AG10803 (cell line): ENCODE measurements around the gene TRIM34.

Experiments used
- DNase-seq: peaks from one replicate; pipeline ENCODE4 v3.0.0; 2010; ENCODE audit warnings: low read depth
- H3K4me3 ChIP-seq: 2 replicates; pipeline ENCODE4 v1.5.1; 2011; ENCODE audit warnings: mild to moderate bottlenecking, low read length, control low read depth
- TF ChIP-seq, protein P1 (sequence below): conservative IDR thresholded peaks from 2 replicates; pipeline ENCODE4 v1.5.1; 2011; ENCODE audit warnings: mild to moderate bottlenecking, low read length, control low read depth, inconsistent platforms

TRIM34 gene

DNA sequence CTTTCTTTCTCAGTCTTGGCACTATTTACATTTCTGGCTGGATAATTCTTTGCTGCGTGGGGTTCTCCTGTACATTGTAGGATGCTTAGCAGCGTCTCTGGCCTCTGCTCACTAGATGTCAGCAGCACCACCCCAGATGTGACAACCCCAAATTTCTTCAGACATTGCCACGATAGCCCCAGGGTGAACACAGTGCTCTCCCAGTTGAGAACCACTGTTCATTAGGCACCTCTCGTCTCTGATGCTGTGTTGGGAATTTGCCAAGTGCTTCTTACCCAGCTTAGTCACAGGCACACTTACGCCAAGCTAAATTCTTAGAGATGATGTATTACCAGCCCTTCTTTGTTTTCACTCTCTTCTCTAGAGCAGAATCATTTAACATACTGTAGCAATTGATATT, 19.0 kb upstream of the TRIM34 start:
- no peak overlapping the region for H3K4me3 ChIP-seq
- TF ChIP-seq, protein P1, sequence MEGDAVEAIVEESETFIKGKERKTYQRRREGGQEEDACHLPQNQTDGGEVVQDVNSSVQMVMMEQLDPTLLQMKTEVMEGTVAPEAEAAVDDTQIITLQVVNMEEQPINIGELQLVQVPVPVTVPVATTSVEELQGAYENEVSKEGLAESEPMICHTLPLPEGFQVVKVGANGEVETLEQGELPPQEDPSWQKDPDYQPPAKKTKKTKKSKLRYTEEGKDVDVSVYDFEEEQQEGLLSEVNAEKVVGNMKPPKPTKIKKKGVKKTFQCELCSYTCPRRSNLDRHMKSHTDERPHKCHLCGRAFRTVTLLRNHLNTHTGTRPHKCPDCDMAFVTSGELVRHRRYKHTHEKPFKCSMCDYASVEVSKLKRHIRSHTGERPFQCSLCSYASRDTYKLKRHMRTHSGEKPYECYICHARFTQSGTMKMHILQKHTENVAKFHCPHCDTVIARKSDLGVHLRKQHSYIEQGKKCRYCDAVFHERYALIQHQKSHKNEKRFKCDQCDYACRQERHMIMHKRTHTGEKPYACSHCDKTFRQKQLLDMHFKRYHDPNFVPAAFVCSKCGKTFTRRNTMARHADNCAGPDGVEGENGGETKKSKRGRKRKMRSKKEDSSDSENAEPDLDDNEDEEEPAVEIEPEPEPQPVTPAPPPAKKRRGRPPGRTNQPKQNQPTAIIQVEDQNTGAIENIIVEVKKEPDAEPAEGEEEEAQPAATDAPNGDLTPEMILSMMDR = no peak
- peak; percentile 87 for DNase-seq

DNA sequence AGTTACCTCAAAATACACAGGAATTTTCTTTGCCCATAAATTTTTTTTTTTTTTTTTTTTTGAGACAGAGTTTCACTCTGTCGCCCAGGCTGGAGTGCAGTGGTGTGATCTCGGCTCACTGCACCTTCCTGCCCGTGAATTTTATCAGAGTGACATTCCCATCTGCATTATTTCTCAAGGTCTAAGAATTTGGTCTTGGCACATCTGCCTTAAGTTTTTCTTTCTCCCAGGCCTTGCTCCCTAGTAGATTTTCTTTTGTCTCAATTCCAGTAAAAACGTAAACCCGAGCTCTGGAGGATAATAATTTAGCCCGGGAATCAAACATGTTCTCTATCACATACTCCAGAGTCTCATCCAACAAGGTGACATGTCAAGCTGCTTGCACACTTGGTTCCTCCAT, 16.0 kb upstream of the TRIM34 start:
- peak; percentile 25 for DNase-seq
- H3K4me3 ChIP-seq = no peak overlapping the region
- TF ChIP-seq, protein P1 = no peak

DNA sequence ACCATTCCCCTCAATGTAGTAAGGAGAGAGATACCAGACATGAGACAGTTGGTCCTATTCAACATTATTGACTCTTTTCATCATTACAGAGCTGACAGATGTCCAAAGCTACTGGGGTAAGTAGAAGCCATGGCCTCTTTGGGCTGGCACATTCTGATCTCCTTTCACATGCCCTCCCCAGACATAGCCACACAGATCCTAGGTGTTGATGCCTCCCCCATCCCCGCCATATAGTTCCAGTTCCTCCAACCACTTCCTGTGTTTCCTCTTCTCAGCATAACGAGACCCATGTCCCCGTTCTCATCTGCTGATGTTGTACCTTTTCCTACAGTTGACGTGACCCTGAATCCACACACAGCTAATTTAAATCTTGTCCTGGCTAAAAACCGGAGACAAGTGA, 14.4 kb upstream of the TRIM34 start:
- no peak overlapping the region for H3K4me3 ChIP-seq
- TF ChIP-seq, protein P1 = no peak
- no peak for DNase-seq

DNA sequence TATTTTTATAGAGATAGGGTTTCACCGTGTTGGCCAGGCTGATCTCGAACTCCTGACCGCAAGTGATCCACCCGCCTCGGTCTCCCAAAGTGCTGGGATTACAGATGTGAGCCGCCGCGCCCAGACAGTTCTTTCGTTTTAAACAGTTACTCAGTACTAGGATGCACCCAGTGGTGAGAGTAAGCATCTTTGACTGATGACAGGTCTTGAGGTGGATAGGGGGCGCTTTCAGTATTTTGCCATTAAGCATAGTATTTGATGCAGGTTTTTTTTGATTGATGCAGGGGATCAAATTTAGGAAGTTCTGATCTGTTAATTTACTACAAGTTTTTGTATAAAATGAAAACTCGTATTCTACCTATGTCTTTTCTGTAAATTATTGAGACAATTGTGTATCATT, 13.2 kb upstream of the TRIM34 start:
- H3K4me3 ChIP-seq = no peak overlapping the region
- DNase-seq = no peak
- TF ChIP-seq, protein P1 = no peak

DNA sequence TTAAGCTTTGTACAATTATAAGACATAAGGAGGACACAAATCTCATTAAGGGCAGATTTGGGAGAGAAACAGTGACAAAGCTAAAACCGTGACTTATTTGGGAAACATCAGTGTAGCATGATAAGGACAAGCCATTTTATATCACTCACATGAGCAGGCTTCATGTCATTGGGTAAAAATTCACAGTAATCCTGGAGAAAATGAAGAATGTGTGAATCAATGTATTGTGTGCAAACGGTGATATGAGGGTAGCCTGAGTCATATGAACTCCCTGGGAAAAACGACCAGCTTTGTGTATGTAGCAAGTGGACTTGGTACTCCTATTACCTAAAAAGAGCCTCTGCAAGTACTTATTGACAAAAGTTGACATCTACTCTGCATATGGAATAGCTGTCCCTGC, 6.0 kb upstream of the TRIM34 start:
- H3K4me3 ChIP-seq = no peak overlapping the region
- peak; percentile 74 for DNase-seq
- TF ChIP-seq, protein P1 = no peak

DNA sequence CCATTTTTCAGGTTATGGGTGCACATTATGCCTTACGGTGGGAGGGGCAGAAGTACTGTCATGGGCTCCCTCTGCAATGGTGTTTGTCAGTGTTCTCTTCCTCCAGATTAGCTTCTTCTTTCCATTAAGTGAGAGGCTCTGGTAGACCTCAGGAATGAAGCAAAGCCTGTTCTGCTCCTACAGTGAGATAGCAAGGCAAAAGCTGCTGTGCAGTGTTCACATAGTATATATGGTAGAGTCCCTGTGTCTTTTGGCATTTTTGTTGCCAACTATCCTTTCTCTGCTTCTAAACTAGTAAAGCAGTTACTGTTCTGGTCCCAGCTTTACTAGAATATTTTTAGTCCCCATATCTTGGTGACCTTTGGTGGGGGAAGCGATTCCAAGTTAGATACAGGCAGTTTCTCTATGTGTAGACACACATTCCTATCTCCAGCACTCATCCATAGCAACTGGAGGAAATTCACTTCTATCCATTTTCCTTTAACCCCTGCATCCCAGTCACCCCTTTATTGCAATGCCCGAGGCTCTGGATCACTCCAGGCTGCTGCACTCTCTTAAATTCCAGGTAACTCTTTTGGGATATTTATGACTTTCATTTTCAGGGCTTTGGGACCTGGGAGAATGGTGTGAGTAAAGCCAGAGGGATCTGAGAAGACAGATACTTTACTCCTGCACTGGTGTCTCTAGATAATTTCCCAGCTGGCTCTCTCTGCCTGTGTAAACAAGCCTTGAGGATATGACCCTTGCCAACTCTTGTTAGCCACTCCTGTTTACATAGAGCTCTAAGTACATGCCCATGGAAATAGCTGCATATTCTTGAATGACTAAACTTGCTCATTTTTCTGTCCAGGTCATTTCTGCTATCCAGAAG, 3.9 kb upstream of the TRIM34 start:
- peak; percentile 85 for DNase-seq
- H3K4me3 ChIP-seq = peak overlapping the region; percentile 2; the same call in 1 of the 2 replicates
- TF ChIP-seq, protein P1 = no peak

DNA sequence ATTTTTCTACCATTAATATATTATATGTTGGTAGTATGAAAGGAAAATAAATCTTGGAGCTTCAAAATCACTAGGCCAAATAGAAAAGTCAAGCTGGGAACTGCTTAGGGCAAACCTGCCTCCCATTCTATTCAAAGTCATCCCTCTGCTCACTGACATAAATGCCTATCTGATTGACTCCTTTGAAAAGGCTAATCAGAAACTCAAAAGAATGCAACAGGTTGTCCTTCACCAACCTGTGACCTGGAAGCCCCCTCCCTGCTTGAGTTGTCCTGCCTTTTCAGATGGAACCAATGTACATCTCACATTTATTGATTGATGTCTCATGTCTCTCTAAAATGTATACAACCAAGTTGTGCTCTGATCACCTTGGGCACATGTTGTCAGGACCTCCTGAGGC, 3.2 kb upstream of the TRIM34 start:
- DNase-seq = no peak
- TF ChIP-seq, protein P1 = no peak
- H3K4me3 ChIP-seq = no peak overlapping the region
